Stimulated activated CD8-positive, alpha-beta memory T cell treated with anti-CD3 and anti-CD28 coated beads, Interleukin-12 subunit alpha, Interleukin-12 subunit beta, amount 100 ng/mL, for 1 hour (primary cell): ENCODE measurements around the gene SHANK1.
A peak's percentile ranks its signal among the peaks of the same experiment; 100 is the strongest.

Experiments used
- DNase-seq: peaks from one replicate; pipeline ENCODE4 v3.0.0-alpha.2; 2020; ENCODE audit warnings: low read depth

The SHANK1 gene

DNA sequence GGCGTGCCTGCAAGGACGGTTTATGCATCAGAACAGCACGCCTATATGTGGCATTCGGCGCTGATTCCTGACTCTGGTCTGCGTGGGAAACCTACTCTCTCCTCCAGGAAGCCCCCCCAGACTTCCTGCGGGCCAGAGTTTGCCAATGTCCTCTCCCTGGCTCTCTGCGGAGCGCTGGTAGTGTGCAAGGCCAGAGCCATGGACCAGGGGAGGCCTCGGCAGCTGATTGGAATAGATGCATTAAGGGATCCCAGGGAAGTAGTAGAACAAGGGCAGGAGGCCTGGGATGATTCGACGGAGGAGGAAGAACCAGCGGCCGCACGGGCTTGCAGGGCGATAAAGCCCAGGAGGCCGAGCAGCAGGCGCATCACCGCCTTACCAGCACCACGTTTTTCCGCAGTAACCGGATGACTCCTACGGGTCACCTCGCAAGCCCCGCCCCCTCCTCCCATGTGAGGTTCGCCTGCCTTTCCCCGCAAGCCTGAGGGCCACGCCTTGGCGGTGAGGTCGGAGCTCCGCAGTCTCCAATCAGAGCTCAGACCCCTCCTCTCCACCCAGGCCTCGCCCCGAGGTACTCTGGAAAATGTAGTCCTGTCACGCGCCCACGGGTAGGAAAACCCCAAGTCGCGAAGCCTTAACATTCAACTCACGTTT lies 8.6 kb upstream of the SHANK1 start:
- peak; percentile 45 for DNase-seq

GRCh38 chr19:50725911-50726230 lies 6.3 kb upstream of the SHANK1 start:
- DNase-seq, result no peak

DNA sequence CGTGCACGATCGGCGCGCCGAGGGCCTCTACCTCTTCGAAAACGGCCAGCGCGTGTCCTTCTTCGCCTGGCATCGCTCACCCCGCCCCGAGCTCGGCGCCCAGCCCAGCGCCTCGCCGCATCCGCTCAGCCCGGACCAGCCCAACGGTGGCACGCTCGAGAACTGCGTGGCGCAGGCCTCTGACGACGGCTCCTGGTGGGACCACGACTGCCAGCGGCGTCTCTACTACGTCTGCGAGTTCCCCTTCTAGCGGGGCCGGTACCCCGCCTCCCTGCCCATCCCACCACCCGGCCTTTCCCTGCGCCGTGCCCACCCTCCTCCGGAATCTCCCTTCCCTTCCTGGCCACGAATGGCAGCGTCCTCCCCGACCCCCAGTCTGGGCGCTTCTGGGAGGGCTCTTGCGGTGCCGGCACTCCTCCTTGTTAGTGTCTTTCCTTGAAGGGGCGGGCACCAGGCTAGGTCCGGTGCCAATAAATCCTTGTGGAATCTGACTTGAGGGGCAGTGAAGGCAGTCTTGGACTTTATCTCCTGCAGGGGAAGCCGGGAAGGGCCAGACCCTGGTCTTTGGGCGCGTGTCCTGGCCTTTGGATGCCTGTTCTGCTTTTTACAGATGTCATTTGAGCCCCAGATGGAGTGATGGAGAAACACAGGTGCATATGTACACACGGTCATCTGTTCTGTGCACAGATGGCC lies 5.8 kb upstream of the SHANK1 start:
- no peak for DNase-seq

GRCh38 chr19:50724522-50725217 lies 5.1 kb upstream of the SHANK1 start:
- DNase-seq, result peak; percentile 90

DNA sequence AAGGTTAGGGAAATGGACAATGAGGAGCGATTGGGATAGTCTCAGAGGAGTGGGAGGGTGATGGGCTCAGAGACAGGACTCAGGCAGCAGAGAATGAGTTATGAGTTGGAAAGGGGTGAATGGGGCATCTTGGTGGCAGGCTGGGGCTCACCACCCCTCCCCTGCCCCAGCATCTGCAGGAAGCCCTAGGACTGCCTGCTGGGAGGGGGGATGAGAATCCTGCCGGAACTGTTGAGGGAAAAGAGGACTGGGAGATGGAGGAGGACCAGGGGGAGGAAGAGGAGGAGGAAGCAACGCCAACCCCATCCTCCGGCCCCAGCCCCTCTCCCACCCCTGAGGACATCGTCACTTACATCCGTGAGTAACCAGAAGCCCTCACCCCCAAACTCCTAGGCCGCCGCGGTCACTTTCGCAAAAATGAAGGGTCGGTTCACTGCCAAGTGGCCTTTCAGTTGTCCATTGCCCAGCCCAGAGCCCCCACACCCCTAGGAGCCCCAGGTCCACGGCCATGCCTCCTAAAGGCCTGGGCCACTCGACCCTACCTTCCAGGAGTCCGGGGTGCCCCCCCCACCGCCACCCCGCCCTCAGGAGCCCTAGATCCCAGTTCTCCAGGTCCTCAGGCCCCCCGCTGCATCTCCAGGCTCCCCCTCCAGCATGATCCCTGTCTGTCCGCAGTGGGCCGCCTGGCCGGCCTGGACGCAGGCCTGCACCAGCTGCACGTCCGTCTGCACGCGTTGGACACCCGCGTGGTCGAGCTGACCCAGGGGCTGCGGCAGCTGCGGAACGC lies 4.3 kb upstream of the SHANK1 start:
- DNase-seq, result no peak

- DNase-seq, result no peak
Observed at GRCh38 chr19:50723069-50723468, 3.5 kb upstream of the SHANK1 start, which contains the start of gene CLEC11A. Gene CLEC11A, plus strand, starts transcription at chr19:50723364. Its CDS starts 162 bp downstream, at chr19:50723526.

DNA sequence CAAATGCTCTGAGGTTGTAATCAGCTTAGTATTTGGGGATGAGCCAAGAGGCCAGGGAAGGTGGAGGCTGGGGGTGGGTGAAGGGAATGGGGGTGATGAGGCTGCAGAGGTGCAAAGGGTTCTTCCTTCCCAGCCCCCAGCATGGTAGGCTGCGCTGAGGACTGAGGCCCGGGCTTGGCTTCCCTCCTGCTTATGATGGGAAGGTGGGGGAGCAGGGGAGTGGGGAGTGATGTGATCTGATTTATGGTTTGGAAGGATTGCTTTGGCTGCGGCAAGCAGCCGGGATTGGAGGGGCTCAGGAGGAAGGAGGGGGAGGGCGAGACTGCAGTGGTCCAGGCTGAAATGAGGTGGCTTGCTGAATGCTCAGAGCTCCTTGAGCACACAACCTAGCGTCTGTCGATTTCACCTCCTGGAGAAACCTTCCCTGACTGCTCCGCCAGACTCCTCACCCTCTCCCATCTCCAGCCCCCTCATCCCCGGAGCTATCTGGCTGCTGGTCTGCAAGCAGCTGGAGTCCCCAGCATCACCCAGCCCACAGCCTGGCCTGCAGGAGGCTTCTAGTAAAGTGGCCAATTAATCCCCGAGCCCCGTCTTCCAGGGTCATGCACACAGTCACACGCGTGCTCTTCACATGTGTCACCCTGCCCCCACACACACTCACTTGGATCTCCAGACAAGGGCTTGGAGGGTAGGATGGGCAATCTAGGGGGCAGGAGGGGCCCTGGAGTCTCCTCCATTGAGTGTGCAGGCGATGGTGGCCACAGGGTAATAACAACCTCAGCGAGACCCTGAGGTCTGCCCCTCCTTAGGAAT lies 2.8 kb upstream of the SHANK1 start:
- DNase-seq, result no peak

DNA sequence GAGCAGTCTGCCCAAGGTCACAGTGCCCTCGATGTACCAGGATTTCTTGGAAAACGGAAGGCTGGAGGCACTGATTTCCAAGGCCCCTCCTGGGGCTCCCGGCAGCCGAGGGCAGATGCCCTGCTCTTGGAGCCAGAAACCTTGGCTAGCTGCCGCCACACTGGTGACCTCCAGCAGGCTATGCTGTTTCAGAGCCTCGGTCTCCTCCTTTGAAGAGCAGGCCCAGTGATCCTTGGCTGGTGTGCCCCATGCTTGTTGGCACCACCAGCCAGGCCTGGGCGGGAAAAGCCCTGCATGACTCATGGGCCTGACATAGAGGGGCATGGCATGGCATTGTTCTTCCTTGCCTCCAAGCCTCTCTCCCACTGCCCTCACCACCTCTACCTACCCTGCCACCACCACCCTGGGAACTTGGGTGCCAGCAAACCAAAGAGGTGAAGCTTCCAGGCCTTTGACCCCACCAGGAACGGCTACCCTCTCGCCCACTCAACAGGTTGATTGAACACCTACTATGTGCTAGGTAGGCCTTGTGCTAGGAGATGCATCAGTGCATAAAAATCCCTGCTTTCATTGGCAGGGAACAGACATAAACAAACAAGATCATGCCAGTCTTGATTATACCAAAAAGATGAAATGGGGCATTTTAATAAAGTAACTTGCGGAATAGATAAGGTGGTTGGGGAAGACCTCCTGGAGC lies 2.0 kb upstream of the SHANK1 start:
- DNase-seq, result no peak

GRCh38 chr19:50720921-50721381 lies 1.3 kb upstream of the SHANK1 start:
- DNase-seq, result no peak

- DNase-seq, result no peak
Observed at GRCh38 chr19:50720181-50720920, 749 bp upstream of the SHANK1 start.

DNA sequence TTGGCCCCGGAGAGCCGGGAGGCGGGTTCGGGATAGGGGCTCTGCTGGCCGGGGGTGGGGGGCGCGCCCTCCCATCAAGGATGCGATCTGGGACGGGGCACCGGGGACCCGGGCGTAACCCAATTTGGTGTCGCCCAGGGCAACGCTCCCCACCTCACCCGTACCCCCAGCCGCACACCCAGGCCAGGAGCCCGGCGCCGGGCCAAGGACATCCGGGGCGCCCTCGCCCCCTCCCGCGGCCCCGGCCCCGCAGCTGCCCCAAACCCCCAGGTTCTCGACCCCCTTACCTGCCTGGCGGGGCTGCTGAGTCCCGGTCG lies 525 bp downstream of the SHANK1 start:
- no peak for DNase-seq

GRCh38 chr19:50718255-50719118 lies 1.1 kb downstream of the SHANK1 start:
- no peak for DNase-seq

GRCh38 chr19:50717891-50718254 lies 1.7 kb downstream of the SHANK1 start:
- DNase-seq, result no peak

- DNase-seq, result no peak
Observed at GRCh38 chr19:50717026-50717723, 2.4 kb downstream of the SHANK1 start.

DNA sequence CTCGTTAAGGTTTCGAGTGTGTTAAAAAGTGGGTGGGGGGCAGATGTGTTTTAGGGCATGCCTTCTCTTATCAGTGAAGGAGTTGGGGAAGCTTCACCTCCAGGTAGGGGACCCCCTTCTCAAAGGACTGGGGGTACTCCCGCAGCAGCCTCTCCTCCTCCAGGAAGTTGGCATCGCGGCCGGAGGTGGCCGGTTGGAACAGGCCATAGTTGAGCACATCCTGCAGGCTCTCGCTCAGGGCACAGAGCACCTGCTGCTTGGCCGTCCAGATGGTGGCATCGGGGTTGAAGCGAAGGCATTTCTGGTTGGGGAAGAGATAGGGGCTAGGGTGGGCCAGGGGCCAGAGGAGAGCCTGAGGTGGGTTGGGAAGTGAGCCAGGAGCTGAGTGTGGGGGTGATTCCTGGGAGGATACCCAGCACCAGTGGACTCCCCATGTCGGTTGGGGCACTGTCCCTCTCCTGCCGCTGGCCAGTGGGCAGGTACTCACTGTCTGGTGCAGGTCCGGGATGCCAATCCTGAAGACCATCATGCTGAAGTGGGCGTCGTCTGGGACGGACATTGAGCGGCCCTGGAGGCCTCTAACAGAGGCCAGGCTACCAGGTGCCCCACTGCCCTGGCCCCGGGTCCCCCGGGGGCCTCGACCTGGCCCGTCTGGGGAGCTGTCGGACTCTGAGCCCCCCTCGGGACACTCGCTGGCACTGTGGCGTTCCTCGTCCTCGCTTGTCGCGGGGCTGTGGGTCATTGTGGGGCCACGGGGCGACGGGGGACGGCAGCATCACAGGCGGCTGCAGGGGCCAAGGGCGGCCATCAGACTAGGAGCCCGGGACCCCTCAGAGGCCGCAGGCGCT lies 3.2 kb downstream of the SHANK1 start:
- DNase-seq, result no peak

- DNase-seq, result no peak
Observed at GRCh38 chr19:50713556-50714236, 5.9 kb downstream of the SHANK1 start.

DNA sequence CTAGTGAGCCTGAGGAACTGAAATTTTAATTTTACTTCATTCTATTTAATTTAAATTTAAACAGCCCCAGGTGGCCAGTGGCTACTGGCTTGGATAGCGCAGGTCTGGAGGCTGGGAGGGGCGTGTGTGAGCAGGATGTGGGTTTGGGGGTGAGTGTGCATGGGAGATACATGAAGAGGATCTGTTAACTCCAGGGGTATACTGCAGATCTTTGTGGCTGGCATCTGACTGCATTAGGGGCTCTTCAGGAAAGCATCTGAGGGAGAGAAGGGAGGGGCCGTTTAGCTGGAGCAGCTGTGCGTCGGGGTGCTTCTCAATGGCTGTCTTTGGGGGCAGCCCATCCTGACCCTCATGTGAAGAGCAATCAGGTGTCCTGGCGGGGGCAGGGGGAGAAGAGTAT lies 6.8 kb downstream of the SHANK1 start:
- DNase-seq, result no peak
